Activated CD4-positive, alpha-beta T cell treated with anti-CD3 and anti-CD28 coated beads for 36 hours (primary cell): Measurements from ENCODE around the gene PEX5. TPM values are rescaled to one million over a fixed set of nuclear protein-coding genes. Genes with fewer than 3 reads are reported as not detected.
"Not testable (repeated sequence)": the region's sequence is repeated elsewhere in the genome, so short reads cannot be mapped to it uniquely, and the experiment has no call there.

Experiments used
- ATAC-seq: fragments of 200-7000 bp; cut with Tn5 transposase; one replicate; pipeline ENCODE4 v1.10.0; 2021; ENCODE audit warnings: mild to moderate bottlenecking, moderate library complexity
- CTCF ChIA-PET: fragments of 350-600 bp; sonication (Branson Sonifier 250); formaldehyde crosslinking; loops from one replicate; lab custom pipeline; 2021; ENCODE audit warnings: antibody characterized with exemption; lab: Charles Lee
- POLR2A ChIA-PET: fragments of 350-600 bp; sonication (Branson Sonifier 250); formaldehyde crosslinking; loops from one replicate; lab custom pipeline; 2021; ENCODE audit warnings: antibody characterized with exemption, inconsistent platforms; lab: Charles Lee
- DNase-seq: peaks from one replicate; pipeline ENCODE4 v3.0.0-alpha.2; 2020
- H3K27ac Mint-ChIP-seq: one replicate; pipeline ENCODE4 v1.8.0; 2021; ENCODE audit warnings: mixed read lengths
- H3K27me3 Mint-ChIP-seq: one replicate; pipeline ENCODE4 v1.8.0; 2021; ENCODE audit warnings: mixed read lengths
- H3K36me3 Mint-ChIP-seq: one replicate; pipeline ENCODE4 v1.8.0; 2021; ENCODE audit warnings: low read depth, mixed read lengths
- H3K4me1 Mint-ChIP-seq: one replicate; pipeline ENCODE4 v1.8.0; 2021; ENCODE audit warnings: mixed read lengths
- H3K4me3 Mint-ChIP-seq: one replicate; pipeline ENCODE4 v1.8.0; 2021; ENCODE audit warnings: mild to moderate bottlenecking, moderate library complexity, mixed read lengths
- H3K9me3 Mint-ChIP-seq: one replicate; pipeline ENCODE4 v1.8.0; 2021; ENCODE audit warnings: low read depth, mixed read lengths
- intact Hi-C, 2 experiments: fragments of 100-400 bp; cut with DNase I in 1 of 2; cut with micrococcal nuclease in 1 of 2; formaldehyde crosslinking; loops; one replicate each; pipeline versions ENCODE4 v1.14.2 to v1.15.1; 2022 to 2024; cut with DNase I, micrococcal nuclease
- total RNA-seq, 2 experiments: library from RNA; stranded (reverse); gene quantifications; one replicate each; pipeline ENCODE4 v1.2.3, GENCODE V29; 2021

PEX5 gene
- total RNA-seq, 2 experiments from 2014 or later = 25.4 to 38.8 TPM

DNA sequence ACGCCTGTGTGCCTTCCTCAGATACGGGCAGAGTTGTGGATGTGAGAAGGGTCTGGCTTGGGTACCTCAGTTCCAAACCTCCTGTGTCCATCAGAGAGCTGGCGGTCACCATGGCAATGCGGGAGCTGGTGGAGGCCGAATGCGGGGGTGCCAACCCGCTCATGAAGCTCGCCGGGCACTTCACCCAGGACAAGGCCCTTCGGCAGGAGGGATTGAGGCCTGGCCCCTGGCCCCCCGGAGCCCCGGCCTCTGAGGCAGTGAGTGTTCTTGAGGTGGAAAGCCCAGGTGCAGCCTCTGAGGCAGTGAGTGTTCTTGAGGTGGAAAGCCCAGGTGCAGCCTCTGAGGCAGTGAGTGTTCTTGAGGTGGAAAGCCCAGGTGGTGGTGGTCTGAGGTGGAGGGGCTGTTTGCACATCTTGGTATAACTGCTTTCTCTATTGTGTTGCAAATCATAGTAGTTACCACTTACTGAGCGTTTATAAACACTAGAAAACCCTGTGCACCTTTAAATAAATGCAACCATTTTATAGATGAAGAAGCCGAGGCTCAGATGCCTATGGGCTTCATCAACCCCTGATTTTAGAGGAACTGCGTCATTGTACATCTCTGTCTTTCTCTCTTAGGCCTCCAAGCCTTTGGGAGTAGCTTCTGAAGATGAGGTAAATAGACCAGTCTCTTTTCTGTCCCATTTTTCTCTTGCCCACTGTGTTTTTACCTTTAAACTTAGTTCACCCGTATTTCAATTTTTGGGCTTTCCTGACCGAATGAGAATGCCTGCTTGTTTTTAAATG lies 976 bp downstream of the PEX5 start:
- no peaks in the 10 kb centered on the region for H3K9me3 Mint-ChIP-seq
- ChIA-PET CTCF (interaction anchor here (0.5 to 1.9 kb wide), 3 partner anchors 46 to 98 kb away, joined by 3 to 4 read pairs (median 3); no protein-coding TSS in a partner anchor), POLR2A (interaction anchor here (0.6 kb wide), 1 partner anchor 39 kb away, joined by 4 read pairs; no protein-coding TSS in a partner anchor)
- intact Hi-C loops = no loop called here
- H3K36me3 Mint-ChIP-seq = peaks cover 34% of the 10 kb centered on the region
- H3K27ac Mint-ChIP-seq = peak overlapping the region; percentile 71
- H3K27me3 Mint-ChIP-seq = no peaks in the 10 kb centered on the region
- H3K4me1 Mint-ChIP-seq = peaks cover 47% of the 10 kb centered on the region
- H3K4me3 Mint-ChIP-seq = peak overlapping the region; percentile 85
- DNase-seq (peak; percentile 38), ATAC-seq (no peak)

DNA sequence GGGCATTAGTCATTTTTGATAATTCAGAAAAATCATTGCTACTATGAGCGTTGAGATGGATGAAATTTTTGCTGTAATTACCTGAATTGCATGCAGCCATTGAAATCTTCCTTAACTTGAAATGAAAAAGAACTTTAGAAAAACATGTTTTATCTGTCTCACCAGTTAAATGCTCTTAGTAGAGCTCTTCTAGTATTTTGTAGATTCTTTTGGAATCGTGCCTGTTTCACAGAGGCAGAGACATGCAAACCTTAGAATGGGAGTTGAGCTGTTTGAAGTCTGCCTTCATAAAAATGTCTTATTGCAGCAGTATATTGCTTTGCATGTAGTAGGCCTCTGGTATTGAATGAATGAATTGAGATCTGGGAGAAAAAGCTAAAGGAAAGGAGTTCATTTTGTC lies 4.2 kb downstream of the PEX5 start:
- no peaks in the 10 kb centered on the region for H3K27me3 Mint-ChIP-seq
- H3K27ac Mint-ChIP-seq = no peak overlapping the region
- ATAC-seq (no peak), DNase-seq (no peak)
- peaks cover 42% of the 10 kb centered on the region for H3K4me1 Mint-ChIP-seq
- no peaks in the 10 kb centered on the region for H3K9me3 Mint-ChIP-seq
- intact Hi-C loops = no loop called here
- ChIA-PET POLR2A (interaction anchor here (0.9 kb wide), 1 partner anchor 320 kb away, joined by 3 read pairs; the partner anchor contains the start of gene SPSB2), CTCF (interaction anchor here (1.2 to 1.4 kb wide), 2 partner anchors 49 to 269 kb away, joined by 3 to 5 read pairs; no protein-coding TSS in a partner anchor)
- H3K36me3 Mint-ChIP-seq = peaks cover 39% of the 10 kb centered on the region
- no peak overlapping the region for H3K4me3 Mint-ChIP-seq

DNA sequence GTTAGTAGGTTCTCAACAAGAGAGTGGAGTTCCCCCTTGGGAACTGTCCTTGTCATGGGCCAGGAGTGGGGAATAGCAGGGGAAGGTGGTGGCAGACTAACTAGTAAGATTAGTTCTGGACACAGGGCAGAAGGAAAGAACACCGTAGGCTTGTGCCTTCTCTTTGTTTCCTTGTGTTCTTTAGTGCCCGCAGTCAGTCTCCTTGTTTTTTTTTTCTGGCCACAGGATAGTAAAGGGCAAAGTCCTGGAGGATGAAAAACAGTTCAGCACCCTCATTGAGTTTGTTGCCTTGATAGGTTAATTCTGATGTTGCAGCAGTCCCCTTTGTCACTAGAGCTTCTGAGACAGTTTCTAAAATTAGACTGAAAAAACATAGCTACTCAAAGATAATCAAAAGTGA lies 8.4 kb downstream of the PEX5 start:
- Mint-ChIP-seq H3K4me3 (no peak overlapping the region), H3K27ac (no peak overlapping the region), H3K4me1 (peaks cover 19% of the 10 kb centered on the region), H3K36me3 (peaks cover 44% of the 10 kb centered on the region), H3K27me3 (no peaks in the 10 kb centered on the region), H3K9me3 (no peaks in the 10 kb centered on the region)
- ATAC-seq (no peak), DNase-seq (no peak)
- POLR2A ChIA-PET = no interaction called here
- intact Hi-C loops = no loop called here
- CTCF ChIA-PET = interaction anchor here (1.3 kb wide), 1 partner anchor 8 kb away, joined by 3 read pairs; the partner anchor contains the start of gene PEX5

DNA sequence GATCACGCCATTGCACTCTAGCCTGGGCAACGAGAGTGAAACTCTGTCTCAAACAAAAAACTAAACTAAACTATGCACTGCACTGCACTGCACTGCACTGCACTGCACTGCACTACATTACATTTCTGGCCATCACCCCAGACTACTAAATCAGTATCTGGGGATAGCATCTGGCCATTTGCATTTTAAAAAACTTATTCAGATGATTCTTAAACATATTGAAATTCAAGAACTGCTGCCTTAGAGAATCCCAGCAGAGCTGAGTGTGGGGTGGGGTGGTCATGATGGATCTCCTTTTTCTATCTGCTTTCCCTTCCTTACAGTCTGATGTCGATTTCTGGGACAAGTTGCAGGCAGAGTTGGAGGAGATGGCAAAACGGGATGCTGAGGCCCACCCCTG lies 13.6 kb downstream of the PEX5 start:
- CTCF ChIA-PET = interaction anchor here (0.8 kb wide), 1 partner anchor 41 kb away, joined by 3 read pairs; no protein-coding TSS in a partner anchor
- intact Hi-C loops = no loop called here
- POLR2A ChIA-PET = no interaction called here
- H3K4me1 Mint-ChIP-seq = no peaks in the 10 kb centered on the region
- H3K9me3 Mint-ChIP-seq = no peaks in the 10 kb centered on the region
- no peak overlapping the region for H3K27ac Mint-ChIP-seq
- no peak overlapping the region for H3K4me3 Mint-ChIP-seq
- H3K27me3 Mint-ChIP-seq = no peaks in the 10 kb centered on the region
- H3K36me3 Mint-ChIP-seq = peaks cover 63% of the 10 kb centered on the region
- ATAC-seq (no peak), DNase-seq (no peak)

DNA sequence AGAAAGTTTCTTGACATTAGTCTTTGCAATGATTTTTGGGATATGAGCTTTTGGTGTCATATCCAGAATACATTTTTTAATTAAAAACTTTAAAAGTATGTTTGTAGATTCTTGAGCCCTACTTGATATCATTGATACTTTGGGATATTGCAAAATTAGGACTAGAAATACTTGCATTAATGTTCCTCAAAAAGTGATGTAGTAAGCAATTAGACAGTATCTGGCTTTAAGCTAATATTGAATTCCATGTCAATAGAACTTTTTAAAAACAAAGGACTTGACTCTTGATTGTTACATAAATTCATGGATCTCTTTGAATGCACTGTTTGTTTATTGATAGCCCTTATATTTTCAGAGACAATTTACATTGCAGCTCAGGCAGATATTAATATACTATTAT lies 15.6 kb downstream of the PEX5 start:
- no peak overlapping the region for H3K27ac Mint-ChIP-seq
- intact Hi-C loops = no loop called here
- H3K9me3 Mint-ChIP-seq = peaks cover 2% of the 10 kb centered on the region
- H3K27me3 Mint-ChIP-seq = no peaks in the 10 kb centered on the region
- H3K4me3 Mint-ChIP-seq = no peak overlapping the region
- DNase-seq = no peak
- ChIA-PET POLR2A (interaction anchor here (0.6 kb wide), 1 partner anchor 74 kb away, joined by 3 read pairs; no protein-coding TSS in a partner anchor), CTCF (interaction anchor here (1.5 kb wide), 1 partner anchor 15 kb away, joined by 7 read pairs; no protein-coding TSS in a partner anchor)
- no peak for ATAC-seq
- peaks cover 82% of the 10 kb centered on the region for H3K36me3 Mint-ChIP-seq
- H3K4me1 Mint-ChIP-seq = no peaks in the 10 kb centered on the region

DNA sequence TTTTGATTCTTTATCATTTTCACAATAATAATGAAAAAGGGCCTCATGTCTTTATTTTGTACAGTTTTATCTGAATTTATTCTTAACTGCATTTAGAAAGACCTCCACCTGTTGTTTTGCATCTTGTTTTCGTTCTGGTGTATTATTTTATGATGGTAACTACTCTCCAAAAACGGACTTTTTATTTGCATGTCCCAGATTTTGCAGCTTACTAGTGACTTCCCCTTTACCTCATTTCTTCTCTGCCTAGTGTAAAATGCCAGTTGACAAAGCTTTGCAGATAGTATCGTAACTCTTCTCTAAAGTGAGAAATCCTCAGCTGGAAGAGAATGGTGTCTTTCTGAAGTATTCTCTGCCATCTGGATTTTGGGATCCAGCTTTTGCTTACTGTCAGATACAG lies 17.2 kb downstream of the PEX5 start:
- no peak for DNase-seq
- ChIA-PET POLR2A (no interaction called here), CTCF (no interaction called here)
- H3K27ac Mint-ChIP-seq = no peak overlapping the region
- ATAC-seq = no peak
- H3K4me3 Mint-ChIP-seq = no peak overlapping the region
- peaks cover 9% of the 10 kb centered on the region for H3K9me3 Mint-ChIP-seq
- intact Hi-C loops = no loop called here
- H3K27me3 Mint-ChIP-seq = no peaks in the 10 kb centered on the region
- H3K36me3 Mint-ChIP-seq = peaks cover 88% of the 10 kb centered on the region
- H3K4me1 Mint-ChIP-seq = no peaks in the 10 kb centered on the region

DNA sequence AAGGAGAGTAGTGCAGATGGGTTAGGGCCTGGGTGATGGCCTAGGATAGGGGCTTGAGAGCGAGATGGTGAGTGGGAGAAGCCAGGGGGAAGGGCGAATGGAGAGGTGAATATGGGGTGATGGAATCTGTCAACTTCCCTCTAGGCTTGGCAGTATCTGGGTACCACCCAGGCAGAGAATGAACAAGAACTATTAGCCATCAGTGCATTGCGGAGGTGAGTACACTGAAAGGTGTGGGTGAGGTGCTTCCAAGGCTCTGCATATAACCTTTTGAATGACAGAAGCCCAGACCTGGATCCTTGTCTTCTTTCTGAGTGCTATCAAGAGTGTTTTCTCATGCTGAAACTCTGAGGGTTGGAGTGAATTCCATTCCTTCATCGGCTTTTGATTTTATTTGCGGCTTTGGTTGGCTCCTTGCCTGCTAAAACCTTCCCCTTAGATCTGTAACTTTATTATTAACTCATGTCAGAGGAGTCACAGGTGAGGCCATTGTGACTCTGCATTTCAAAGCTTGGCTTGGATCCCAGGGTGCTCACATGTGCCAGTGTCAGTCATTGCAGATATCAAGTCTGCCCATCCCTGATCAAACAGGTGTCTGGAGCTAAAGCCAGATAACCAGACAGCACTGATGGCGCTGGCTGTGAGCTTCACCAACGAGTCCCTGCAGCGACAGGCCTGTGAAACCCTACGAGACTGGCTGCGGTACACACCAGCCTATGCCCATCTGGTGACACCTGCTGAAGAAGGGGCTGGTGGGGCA lies 18.6 kb downstream of the PEX5 start:
- intact Hi-C loops = no loop called here
- H3K4me1 Mint-ChIP-seq = no peaks in the 10 kb centered on the region
- H3K36me3 Mint-ChIP-seq = peaks cover 84% of the 10 kb centered on the region
- peaks cover 14% of the 10 kb centered on the region for H3K9me3 Mint-ChIP-seq
- no peak overlapping the region for H3K4me3 Mint-ChIP-seq
- ATAC-seq = no peak
- CTCF ChIA-PET = no interaction called here
- no peak for DNase-seq
- no peaks in the 10 kb centered on the region for H3K27me3 Mint-ChIP-seq
- H3K27ac Mint-ChIP-seq = no peak overlapping the region
- POLR2A ChIA-PET = no interaction called here

DNA sequence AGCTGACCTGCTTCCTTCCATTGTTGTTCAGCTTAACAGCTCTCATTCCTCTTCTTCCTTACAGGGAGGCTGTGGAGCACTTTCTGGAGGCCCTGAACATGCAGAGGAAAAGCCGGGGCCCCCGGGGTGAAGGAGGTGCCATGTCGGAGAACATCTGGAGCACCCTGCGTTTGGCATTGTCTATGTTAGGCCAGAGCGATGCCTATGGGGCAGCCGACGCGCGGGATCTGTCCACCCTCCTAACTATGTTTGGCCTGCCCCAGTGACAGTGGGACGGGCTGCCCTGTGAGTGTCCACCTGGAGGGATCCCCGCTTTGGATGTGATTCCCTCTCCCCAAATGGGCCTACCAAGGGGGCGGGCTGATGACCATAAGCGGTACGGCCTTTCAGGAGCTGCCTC lies 20.5 kb downstream of the PEX5 start:
- H3K27me3 Mint-ChIP-seq = no peaks in the 10 kb centered on the region
- no peak for DNase-seq
- peaks cover 75% of the 10 kb centered on the region for H3K36me3 Mint-ChIP-seq
- ChIA-PET CTCF (interaction anchor here (0.5 to 1.4 kb wide), 3 partner anchors 10 to 599 kb away, joined by 3 to 5 read pairs (median 3); no protein-coding TSS in a partner anchor), POLR2A (interaction anchor here (0.6 kb wide), 1 partner anchor 110 kb away, joined by 3 read pairs; no protein-coding TSS in a partner anchor)
- intact Hi-C loops = no loop called here
- H3K9me3 Mint-ChIP-seq = peaks cover 14% of the 10 kb centered on the region
- H3K27ac Mint-ChIP-seq = no peak overlapping the region
- no peaks in the 10 kb centered on the region for H3K4me1 Mint-ChIP-seq
- no peak overlapping the region for H3K4me3 Mint-ChIP-seq
- ATAC-seq = no peak

DNA sequence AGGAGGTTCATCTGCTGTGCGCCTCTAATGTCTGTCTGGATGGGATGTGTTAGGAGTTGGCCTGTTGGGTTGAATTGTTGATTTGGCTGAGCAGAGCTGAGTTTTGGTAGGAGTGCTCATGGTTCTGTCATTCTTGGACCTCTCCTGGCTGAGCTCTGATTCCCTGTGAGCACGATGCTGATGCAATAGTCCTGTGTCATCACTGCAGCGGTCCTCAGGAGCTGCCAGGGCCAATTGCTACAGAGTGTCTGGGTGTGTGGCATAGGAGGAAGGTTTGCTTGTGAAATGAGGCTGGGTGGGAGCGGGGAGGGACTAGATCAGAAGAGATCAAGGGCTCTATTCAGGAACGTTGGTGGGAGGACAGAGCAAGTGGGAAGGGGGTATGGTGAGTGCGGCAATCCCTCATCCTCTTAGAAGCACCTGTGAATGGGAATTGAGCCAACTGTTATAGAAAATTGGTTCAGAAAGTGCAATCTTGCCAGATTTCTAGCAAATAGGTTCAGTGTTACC lies 21.2 kb downstream of the PEX5 start:
- H3K36me3 Mint-ChIP-seq = peaks cover 70% of the 10 kb centered on the region
- H3K27me3 Mint-ChIP-seq = no peaks in the 10 kb centered on the region
- peaks cover 14% of the 10 kb centered on the region for H3K9me3 Mint-ChIP-seq
- CTCF ChIA-PET = interaction anchor here (0.8 to 1.4 kb wide), 2 partner anchors 204 to 623 kb away, joined by 3 to 5 read pairs; no protein-coding TSS in a partner anchor
- no peak overlapping the region for H3K27ac Mint-ChIP-seq
- intact Hi-C loops = no loop called here
- no peak overlapping the region for H3K4me3 Mint-ChIP-seq
- POLR2A ChIA-PET = interaction anchor here (0.6 to 0.7 kb wide), 3 partner anchors 109 to 347 kb away, joined by 3 read pairs; no protein-coding TSS in a partner anchor
- no peak for ATAC-seq
- no peaks in the 10 kb centered on the region for H3K4me1 Mint-ChIP-seq
- DNase-seq = no peak

DNA sequence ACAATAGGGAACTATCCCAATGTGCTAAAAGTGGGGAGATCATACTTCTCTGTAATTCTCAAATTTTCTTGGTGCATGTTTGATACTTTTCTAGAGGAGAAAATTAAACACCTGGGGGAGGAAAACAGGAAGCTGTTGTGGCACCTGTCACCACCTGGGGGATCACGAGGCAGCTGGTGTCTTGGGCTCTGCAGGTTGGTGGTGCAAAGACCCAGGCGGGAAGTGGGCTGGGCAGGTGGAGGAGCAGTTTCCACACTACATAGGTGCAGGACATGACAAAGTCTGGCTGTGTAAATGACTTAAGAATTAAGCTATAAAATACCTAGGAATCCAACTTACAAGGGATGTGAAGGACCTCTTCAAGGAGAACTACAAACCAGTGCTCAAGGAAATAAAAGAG lies 23.2 kb downstream of the PEX5 start:
- Mint-ChIP-seq H3K27me3 (no peaks in the 10 kb centered on the region), H3K36me3 (peaks cover 51% of the 10 kb centered on the region), H3K9me3 (peaks cover 14% of the 10 kb centered on the region), H3K4me1 (no peaks in the 10 kb centered on the region), H3K4me3 (no peak overlapping the region), H3K27ac (no peak overlapping the region)
- DNase-seq (no peak), ATAC-seq (no peak)
- intact Hi-C loops = no loop called here
- ChIA-PET CTCF (no interaction called here), POLR2A (no interaction called here)

DNA sequence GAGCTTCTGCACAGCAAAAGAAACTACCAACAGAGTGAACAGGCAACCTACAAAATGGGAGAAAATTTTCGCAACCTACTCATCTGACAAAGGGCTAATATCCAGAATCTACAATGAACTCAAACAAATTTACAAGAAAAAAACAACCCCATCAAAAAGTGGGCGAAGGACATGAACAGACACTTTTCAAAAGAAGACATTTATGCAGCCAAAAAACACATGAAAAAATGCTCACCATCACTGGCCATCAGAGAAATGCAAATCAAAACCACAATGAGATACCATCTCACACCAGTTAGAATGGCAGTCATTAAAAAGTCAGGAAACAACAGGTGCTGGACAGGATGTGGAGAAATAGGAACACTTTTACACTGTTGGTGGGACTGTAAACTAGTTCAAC lies 24.3 kb downstream of the PEX5 start:
- H3K27me3 Mint-ChIP-seq = not testable (repeated sequence)

More for the DNA sequence above, 24.3 kb downstream of the PEX5 start:
- ATAC-seq, intact Hi-C loops, CTCF ChIA-PET, DNase-seq, H3K4me1 Mint-ChIP-seq, H3K4me3 Mint-ChIP-seq, H3K27ac Mint-ChIP-seq, POLR2A ChIA-PET: not testable (repeated sequence)
- Mint-ChIP-seq H3K9me3 (peaks cover 14% of the 10 kb centered on the region), H3K36me3 (peaks cover 40% of the 10 kb centered on the region)
